ENCODE data around the gene UTP20.

Gene UTP20

GRCh38 chr12:101323255-101323654 lies 43.4 kb downstream of the UTP20 start:
- H3K36me3 ChIP-seq (ENCODE audit: insufficient read depth, insufficient read length, low read length), result peaks cover 82% of the 10 kb centered on the region
- no peaks in the 10 kb centered on the region for H3K27me3 ChIP-seq (ENCODE audit: insufficient read depth, insufficient read length)
- TF ChIP-seq SUZ12 (IDR thresholded peaks at IDR 0.05; ENCODE audit: extremely low read depth, insufficient read depth, insufficient read length), result no peak
- TF ChIP-seq ZNF274 (IDR thresholded peaks at IDR 0.05; ENCODE audit: low read depth, low read length), result no peak
- no peak for TF ChIP-seq YY1 (IDR thresholded peaks at IDR 0.05; ENCODE audit: insufficient read depth, insufficient read length)
- no peaks in the 10 kb centered on the region for H3K4me1 ChIP-seq (ENCODE audit: insufficient read depth, insufficient read length)
- H3K9ac ChIP-seq (ENCODE audit: insufficient read length, low read depth), result no peak overlapping the region
- H3K4me3 ChIP-seq (ENCODE audit: insufficient read length, low read depth), result no peak overlapping the region
- H3K9me3 ChIP-seq (ENCODE audit: insufficient read depth, low read length), result no peaks in the 10 kb centered on the region
- no peak for DNase-seq (ENCODE audit: low read depth, low spot score)

GRCh38 chr12:101325590-101325989 lies 45.7 kb downstream of the UTP20 start:
- TF ChIP-seq YY1 (IDR thresholded peaks at IDR 0.05; ENCODE audit: insufficient read depth, insufficient read length) (no peak), SUZ12 (IDR thresholded peaks at IDR 0.05; ENCODE audit: extremely low read depth, insufficient read depth, insufficient read length) (no peak), ZNF274 (IDR thresholded peaks at IDR 0.05; ENCODE audit: low read depth, low read length) (no peak)

GRCh38 chr12:101327051-101327450 lies 47.1 kb downstream of the UTP20 start:
- H3K4me1 ChIP-seq (ENCODE audit: insufficient read depth, insufficient read length), result no peaks in the 10 kb centered on the region
- TF ChIP-seq SUZ12 (IDR thresholded peaks at IDR 0.05; ENCODE audit: extremely low read depth, insufficient read depth, insufficient read length) (no peak), ZNF274 (IDR thresholded peaks at IDR 0.05; ENCODE audit: low read depth, low read length) (no peak), YY1 (IDR thresholded peaks at IDR 0.05; ENCODE audit: insufficient read depth, insufficient read length) (no peak)
- H3K36me3 ChIP-seq (ENCODE audit: insufficient read depth, insufficient read length, low read length), result peaks cover 85% of the 10 kb centered on the region
- H3K4me3 ChIP-seq (ENCODE audit: insufficient read length, low read depth), result no peak overlapping the region
- H3K9me3 ChIP-seq (ENCODE audit: insufficient read depth, low read length), result no peaks in the 10 kb centered on the region
- no peak for DNase-seq (ENCODE audit: low read depth, low spot score)
- H3K27me3 ChIP-seq (ENCODE audit: insufficient read depth, insufficient read length), result no peaks in the 10 kb centered on the region
- H3K9ac ChIP-seq (ENCODE audit: insufficient read length, low read depth), result no peak overlapping the region

More at GRCh38 chr12:101325590-101325989, 45.7 kb downstream of the UTP20 start:
- peaks cover 82% of the 10 kb centered on the region for H3K36me3 ChIP-seq (ENCODE audit: insufficient read depth, insufficient read length, low read length)
- DNase-seq (ENCODE audit: low read depth, low spot score), result no peak
- H3K9ac ChIP-seq (ENCODE audit: insufficient read length, low read depth), result no peak overlapping the region
- H3K27me3 ChIP-seq (ENCODE audit: insufficient read depth, insufficient read length), result no peaks in the 10 kb centered on the region
- H3K4me1 ChIP-seq (ENCODE audit: insufficient read depth, insufficient read length), result no peaks in the 10 kb centered on the region
- H3K9me3 ChIP-seq (ENCODE audit: insufficient read depth, low read length), result no peaks in the 10 kb centered on the region
- H3K4me3 ChIP-seq (ENCODE audit: insufficient read length, low read depth), result no peak overlapping the region

- Histone ChIP-seq H3K4me1 (ENCODE audit: insufficient read depth, insufficient read length) (no peaks in the 10 kb centered on the region), H3K4me3 (ENCODE audit: insufficient read length, low read depth) (no peak overlapping the region), H3K27me3 (ENCODE audit: insufficient read depth, insufficient read length) (no peaks in the 10 kb centered on the region), H3K36me3 (ENCODE audit: insufficient read depth, insufficient read length, low read length) (peaks cover 86% of the 10 kb centered on the region), H3K9me3 (ENCODE audit: insufficient read depth, low read length) (no peaks in the 10 kb centered on the region), H3K9ac (ENCODE audit: insufficient read length, low read depth) (no peak overlapping the region)
- TF ChIP-seq YY1 (IDR thresholded peaks at IDR 0.05; ENCODE audit: insufficient read depth, insufficient read length), result no peak
- no peak for TF ChIP-seq SUZ12 (IDR thresholded peaks at IDR 0.05; ENCODE audit: extremely low read depth, insufficient read depth, insufficient read length)
- TF ChIP-seq ZNF274 (IDR thresholded peaks at IDR 0.05; ENCODE audit: low read depth, low read length), result no peak
- no peak for DNase-seq (ENCODE audit: low read depth, low spot score)
These were observed 47.6 kb downstream of the UTP20 start for GRCh38 chr12:101327546-101327945.

- Histone ChIP-seq H3K27me3 (ENCODE audit: insufficient read depth, insufficient read length) (no peaks in the 10 kb centered on the region), H3K9ac (ENCODE audit: insufficient read length, low read depth) (no peak overlapping the region), H3K9me3 (ENCODE audit: insufficient read depth, low read length) (no peaks in the 10 kb centered on the region), H3K4me3 (ENCODE audit: insufficient read length, low read depth) (no peak overlapping the region), H3K4me1 (ENCODE audit: insufficient read depth, insufficient read length) (no peaks in the 10 kb centered on the region), H3K36me3 (ENCODE audit: insufficient read depth, insufficient read length, low read length) (peaks cover 87% of the 10 kb centered on the region)
- no peak for DNase-seq (ENCODE audit: low read depth, low spot score)
- TF ChIP-seq YY1 (IDR thresholded peaks at IDR 0.05; ENCODE audit: insufficient read depth, insufficient read length), result no peak
- TF ChIP-seq SUZ12 (IDR thresholded peaks at IDR 0.05; ENCODE audit: extremely low read depth, insufficient read depth, insufficient read length), result no peak
- TF ChIP-seq ZNF274 (IDR thresholded peaks at IDR 0.05; ENCODE audit: low read depth, low read length), result no peak
These were observed 49.0 kb downstream of the UTP20 start for GRCh38 chr12:101328917-101329316.

- Histone ChIP-seq H3K27me3 (ENCODE audit: insufficient read depth, insufficient read length) (no peaks in the 10 kb centered on the region), H3K36me3 (ENCODE audit: insufficient read depth, insufficient read length, low read length) (peaks cover 86% of the 10 kb centered on the region), H3K9me3 (ENCODE audit: insufficient read depth, low read length) (no peaks in the 10 kb centered on the region), H3K9ac (ENCODE audit: insufficient read length, low read depth) (no peak overlapping the region), H3K4me1 (ENCODE audit: insufficient read depth, insufficient read length) (no peaks in the 10 kb centered on the region), H3K4me3 (ENCODE audit: insufficient read length, low read depth) (no peak overlapping the region)
- TF ChIP-seq ZNF274 (IDR thresholded peaks at IDR 0.05; ENCODE audit: low read depth, low read length), result no peak
- no peak for TF ChIP-seq YY1 (IDR thresholded peaks at IDR 0.05; ENCODE audit: insufficient read depth, insufficient read length)
- TF ChIP-seq SUZ12 (IDR thresholded peaks at IDR 0.05; ENCODE audit: extremely low read depth, insufficient read depth, insufficient read length), result no peak
- DNase-seq (ENCODE audit: low read depth, low spot score), result no peak
These were observed 50.7 kb downstream of the UTP20 start for GRCh38 chr12:101330631-101331030.

- Histone ChIP-seq H3K36me3 (ENCODE audit: insufficient read depth, insufficient read length, low read length) (peaks cover 89% of the 10 kb centered on the region), H3K9ac (ENCODE audit: insufficient read length, low read depth) (no peak overlapping the region), H3K4me1 (ENCODE audit: insufficient read depth, insufficient read length) (no peaks in the 10 kb centered on the region), H3K4me3 (ENCODE audit: insufficient read length, low read depth) (no peak overlapping the region), H3K27me3 (ENCODE audit: insufficient read depth, insufficient read length) (no peaks in the 10 kb centered on the region), H3K9me3 (ENCODE audit: insufficient read depth, low read length) (no peaks in the 10 kb centered on the region)
- TF ChIP-seq YY1 (IDR thresholded peaks at IDR 0.05; ENCODE audit: insufficient read depth, insufficient read length) (no peak), ZNF274 (IDR thresholded peaks at IDR 0.05; ENCODE audit: low read depth, low read length) (no peak), SUZ12 (IDR thresholded peaks at IDR 0.05; ENCODE audit: extremely low read depth, insufficient read depth, insufficient read length) (no peak)
- DNase-seq (ENCODE audit: low read depth, low spot score), result no peak
These were observed 56.5 kb downstream of the UTP20 start for GRCh38 chr12:101336437-101336836.

Data from NT2/D1 (cell line).